SK-N-SH treated with all-trans-retinoic acid at 6 μM for 48 hours (cell line): ENCODE data around the gene IGLL5.

Source experiments
- ATAC-seq: fragments of 200-7000 bp; cut with Tn5 transposase; 3 replicates; pipeline ENCODE4 v1.9.1; 2020; ENCODE audit warnings: mild to moderate bottlenecking, moderate library complexity
- BACH2 ChIP-seq: fragments of 250-450 bp; sonication (Bioruptor Pico); IDR thresholded peaks from 2 replicates; pipeline ENCODE4 v1.9.0; 2021; ENCODE audit warnings: mild to moderate bottlenecking, borderline replicate concordance
- CREB5 ChIP-seq: fragments of 250-450 bp; sonication (Bioruptor Pico); IDR thresholded peaks from 2 replicates; pipeline ENCODE4 v1.5.1; 2020; ENCODE audit warnings: low read depth, mild to moderate bottlenecking, moderate library complexity
- CSDC2 ChIP-seq: fragments of 250-450 bp; sonication (Bioruptor Pico); IDR thresholded peaks from 2 replicates; pipeline ENCODE4 v1.5.0; 2020; ENCODE audit warnings: mild to moderate bottlenecking, moderate library complexity
- ESRRG ChIP-seq: fragments of 250-450 bp; sonication (Bioruptor Pico); IDR thresholded peaks from 2 replicates; pipeline ENCODE4 v1.6.1; 2021; ENCODE audit warnings: mild to moderate bottlenecking
- GLIS3 ChIP-seq: fragments of 250-450 bp; sonication (Bioruptor Pico); IDR thresholded peaks from 2 replicates; pipeline ENCODE4 v1.5.0; 2020; ENCODE audit warnings: mild to moderate bottlenecking, moderate library complexity
- ISL1 ChIP-seq: fragments of 250-450 bp; sonication (Bioruptor Pico); IDR thresholded peaks from 2 replicates; pipeline ENCODE4 v2.1.2; 2022; ENCODE audit warnings: mild to moderate bottlenecking, moderate library complexity
- OSR1 ChIP-seq: fragments of 250-450 bp; sonication (Bioruptor Pico); IDR thresholded peaks from 2 replicates; pipeline ENCODE4 v1.8.0; 2022; ENCODE audit warnings: moderate library complexity, mild to moderate bottlenecking, inconsistent platforms
- POU6F1 ChIP-seq: fragments of 250-450 bp; sonication (Bioruptor Pico); IDR thresholded peaks from 2 replicates; pipeline ENCODE4 v1.8.0; 2021; ENCODE audit warnings: low read depth, mild to moderate bottlenecking, moderate library complexity, borderline replicate concordance
- PPARA ChIP-seq: fragments of 250-450 bp; sonication (Bioruptor Pico); IDR thresholded peaks from 2 replicates; pipeline ENCODE4 v1.5.0; 2020; ENCODE audit warnings: mild to moderate bottlenecking, borderline replicate concordance
- RARB ChIP-seq: fragments of 250-450 bp; sonication (Bioruptor Pico); IDR thresholded peaks from 2 replicates; pipeline ENCODE4 v1.8.0; 2021; ENCODE audit warnings: mild to moderate bottlenecking, moderate library complexity
- TCF4 ChIP-seq: fragments of 250-450 bp; sonication (Bioruptor Pico); IDR thresholded peaks from 2 replicates; pipeline ENCODE4 v1.8.0; 2021; ENCODE audit warnings: mild to moderate bottlenecking, moderate library complexity, borderline replicate concordance
- TOX ChIP-seq: fragments of 250-450 bp; sonication (Bioruptor Pico); IDR thresholded peaks from 2 replicates; pipeline ENCODE4 v1.8.0; 2021; ENCODE audit warnings: mild to moderate bottlenecking, moderate library complexity, borderline replicate concordance
- TSHZ2 ChIP-seq: fragments of 250-450 bp; sonication (Bioruptor Pico); IDR thresholded peaks from 2 replicates; pipeline ENCODE4 v1.5.0; 2020; ENCODE audit warnings: mild to moderate bottlenecking, moderate library complexity
- ZC3H10 ChIP-seq: fragments of 250-450 bp; sonication (Bioruptor Pico); IDR thresholded peaks from 2 replicates; pipeline ENCODE4 v1.5.1; 2021; ENCODE audit warnings: mild to moderate bottlenecking, moderate library complexity
- ZFP3 ChIP-seq: fragments of 250-450 bp; sonication (Bioruptor Pico); IDR thresholded peaks from 2 replicates; pipeline ENCODE4 v1.5.0; 2020; ENCODE audit warnings: mild to moderate bottlenecking, moderate library complexity
- ZFP30 ChIP-seq: fragments of 450-650 bp; formaldehyde crosslinking; IDR thresholded peaks from 2 replicates; pipeline ENCODE4 v1.5.0; 2022; ENCODE audit warnings: mild to moderate bottlenecking, moderate library complexity
- ZNF565 ChIP-seq: fragments of 450-650 bp; formaldehyde crosslinking; conservative IDR thresholded peaks from 2 replicates; pipeline ENCODE4 v1.5.0; 2020; ENCODE audit warnings: low read depth, mild to moderate bottlenecking, moderate library complexity
- ZNF70 ChIP-seq: fragments of 450-650 bp; formaldehyde crosslinking; IDR thresholded peaks from 2 replicates; pipeline ENCODE4 v1.5.0; 2020; ENCODE audit warnings: mild to moderate bottlenecking, moderate library complexity
- ZNF8 ChIP-seq: fragments of 450-650 bp; formaldehyde crosslinking; IDR thresholded peaks from 2 replicates; pipeline ENCODE4 v1.5.0; 2020; ENCODE audit warnings: mild to moderate bottlenecking, moderate library complexity
- TF ChIP-seq, protein P1 (sequence below): fragments of 250-450 bp; sonication (Bioruptor Pico); IDR thresholded peaks from 2 replicates; pipeline ENCODE4 v1.8.0; 2020; ENCODE audit warnings: mild to moderate bottlenecking, moderate library complexity, borderline replicate concordance

IGLL5 gene

DNA sequence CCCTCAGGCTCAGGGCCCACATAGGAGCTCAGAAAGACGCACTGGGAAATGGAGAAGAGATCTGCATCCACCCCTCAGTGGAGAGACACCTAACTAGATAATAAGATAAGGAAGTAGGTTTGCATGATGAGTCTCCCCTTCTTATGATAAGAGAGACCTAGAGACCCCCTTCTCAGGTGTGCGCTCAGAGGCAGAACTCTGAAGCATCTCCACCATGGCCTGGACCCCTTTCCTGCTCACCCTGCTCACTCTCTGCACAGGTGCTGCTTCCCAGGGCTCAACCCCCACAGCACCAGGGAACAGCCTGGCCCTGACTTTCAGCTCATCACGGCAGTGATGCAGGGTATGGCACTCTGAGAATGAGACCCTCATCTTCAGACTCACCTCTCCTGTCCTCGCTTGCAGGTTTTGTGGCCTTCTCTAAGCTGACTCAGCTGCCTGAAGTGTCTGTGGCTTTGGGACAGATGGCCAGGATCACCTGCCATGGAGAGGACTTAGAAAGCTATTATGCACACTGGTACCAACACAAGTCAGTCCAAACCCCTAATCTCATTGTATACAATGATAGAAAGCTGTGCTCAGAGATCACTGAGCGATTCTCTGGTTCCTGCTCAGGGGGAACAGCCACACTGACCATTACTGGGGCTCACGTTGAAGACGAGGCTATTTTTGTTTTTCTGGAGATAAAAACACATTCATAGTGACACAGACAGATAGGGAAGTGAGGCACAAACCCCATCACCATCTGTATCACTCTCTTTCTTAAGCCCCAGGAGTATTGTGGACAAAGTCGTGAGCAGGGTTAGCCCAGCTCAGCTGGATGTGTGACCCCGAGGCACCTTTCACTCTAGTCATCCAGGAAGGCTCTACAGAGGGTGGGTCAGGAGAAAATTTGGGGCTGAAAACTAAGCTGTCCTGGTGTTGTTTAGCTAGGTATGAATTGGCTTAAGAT lies 29.7 kb upstream of the IGLL5 start:
- no peak for ATAC-seq
- TF ChIP-seq TOX (CRISPR knock-in tag) (no peak), ZNF8 (CRISPR knock-in tag) (no peak), ZNF70 (no peak), ISL1 (CRISPR knock-in tag) (no peak), PPARA (no peak), ESRRG (CRISPR knock-in tag) (no peak), ZFP3 (CRISPR knock-in tag) (no peak), TCF4 (CRISPR knock-in tag) (no peak), ZC3H10 (CRISPR knock-in tag) (no peak), CSDC2 (no peak), ZFP30 (CRISPR knock-in tag) (no peak), CREB5 (no peak), RARB (no peak), POU6F1 (no peak)

- no peak for ATAC-seq
- no peak for TF ChIP-seq TSHZ2 (CRISPR knock-in tag)
- TF ChIP-seq POU6F1: no peak
- no peak for TF ChIP-seq GLIS3 (CRISPR knock-in tag)
- no peak for TF ChIP-seq ZNF565 (CRISPR knock-in tag)
- TF ChIP-seq, protein P1, sequence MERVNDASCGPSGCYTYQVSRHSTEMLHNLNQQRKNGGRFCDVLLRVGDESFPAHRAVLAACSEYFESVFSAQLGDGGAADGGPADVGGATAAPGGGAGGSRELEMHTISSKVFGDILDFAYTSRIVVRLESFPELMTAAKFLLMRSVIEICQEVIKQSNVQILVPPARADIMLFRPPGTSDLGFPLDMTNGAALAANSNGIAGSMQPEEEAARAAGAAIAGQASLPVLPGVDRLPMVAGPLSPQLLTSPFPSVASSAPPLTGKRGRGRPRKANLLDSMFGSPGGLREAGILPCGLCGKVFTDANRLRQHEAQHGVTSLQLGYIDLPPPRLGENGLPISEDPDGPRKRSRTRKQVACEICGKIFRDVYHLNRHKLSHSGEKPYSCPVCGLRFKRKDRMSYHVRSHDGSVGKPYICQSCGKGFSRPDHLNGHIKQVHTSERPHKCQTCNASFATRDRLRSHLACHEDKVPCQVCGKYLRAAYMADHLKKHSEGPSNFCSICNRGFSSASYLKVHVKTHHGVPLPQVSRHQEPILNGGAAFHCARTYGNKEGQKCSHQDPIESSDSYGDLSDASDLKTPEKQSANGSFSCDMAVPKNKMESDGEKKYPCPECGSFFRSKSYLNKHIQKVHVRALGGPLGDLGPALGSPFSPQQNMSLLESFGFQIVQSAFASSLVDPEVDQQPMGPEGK (CRISPR knock-in tag): no peak
- no peak for TF ChIP-seq ZNF70
- TF ChIP-seq ZNF8 (CRISPR knock-in tag): no peak
- no peak for TF ChIP-seq RARB
- TF ChIP-seq ZC3H10 (CRISPR knock-in tag): no peak
- no peak for TF ChIP-seq OSR1 (CRISPR knock-in tag)
- TF ChIP-seq TOX (CRISPR knock-in tag): no peak
- TF ChIP-seq PPARA: no peak
- TF ChIP-seq BACH2 (CRISPR knock-in tag): no peak
- TF ChIP-seq CSDC2: no peak
- TF ChIP-seq ZFP3 (CRISPR knock-in tag): no peak
Observed at GRCh38 chr22:22858559-22858937, 29.1 kb upstream of the IGLL5 start.

DNA sequence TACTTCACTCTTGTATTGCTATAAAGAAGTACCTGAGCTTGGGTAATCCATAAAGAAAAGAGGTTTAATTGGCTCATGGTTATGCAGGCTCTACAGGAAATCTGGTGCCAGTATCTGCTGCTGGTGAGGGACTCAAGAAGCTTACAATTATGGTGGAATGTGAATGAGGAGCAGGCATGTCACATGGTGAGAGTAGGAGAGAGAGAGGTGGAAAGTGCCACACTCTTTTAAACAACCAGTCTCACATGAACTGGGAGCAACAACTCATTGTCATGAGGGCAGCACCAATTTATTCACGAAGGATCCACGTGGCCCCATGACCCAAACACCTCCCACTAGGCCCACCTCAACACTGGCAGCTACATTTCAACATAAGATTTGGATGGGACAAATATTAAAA lies 24.6 kb upstream of the IGLL5 start:
- no peak for ATAC-seq
- TF ChIP-seq, protein P1 (CRISPR knock-in tag): no peak
- TF ChIP-seq ZNF565 (CRISPR knock-in tag) (no peak), ZFP3 (CRISPR knock-in tag) (no peak), CSDC2 (no peak), ZFP30 (CRISPR knock-in tag) (no peak), ISL1 (CRISPR knock-in tag) (no peak), TSHZ2 (CRISPR knock-in tag) (no peak), ZNF8 (CRISPR knock-in tag) (no peak), BACH2 (CRISPR knock-in tag) (no peak)
